Measurements from ENCODE around the gene SRSF11. TPM values are rescaled to one million over a fixed set of nuclear protein-coding genes. Genes with fewer than 3 reads are reported as not detected.
"Not testable (repeated sequence)": the region's sequence is repeated elsewhere in the genome, so short reads cannot be mapped to it uniquely, and the experiment has no call there.

SRSF11 gene
- total and polyA plus RNA-seq, 2 donors (not counting 1 experiment from before 2014, with no cell fraction given) = 243 to 333 TPM

DNA sequence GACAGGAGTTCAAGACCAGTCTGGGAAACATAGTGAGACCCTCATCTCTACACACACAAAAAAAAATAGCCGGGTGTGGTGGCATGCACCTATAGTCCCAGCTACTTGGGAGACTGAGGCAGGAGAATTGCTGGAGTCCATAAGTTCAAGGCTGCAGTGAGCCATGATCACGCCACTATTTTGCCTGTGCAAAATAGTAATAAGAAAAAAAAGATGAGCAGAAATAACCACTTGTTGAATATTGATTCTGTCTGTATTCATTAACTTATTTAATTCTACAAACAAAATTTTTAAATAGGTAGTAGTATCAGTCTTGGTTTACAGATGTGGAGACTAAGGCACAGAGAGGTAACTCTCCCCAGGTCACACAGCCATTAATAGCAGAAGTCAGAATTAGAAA, 32.7 kb upstream of the SRSF11 start:
- DNase-seq (no peak), ATAC-seq (ENCODE audit: low read depth) (no peak)
- Histone ChIP-seq H3K9ac (ENCODE audit: low read length) (no peak overlapping the region), H3K79me2 (ENCODE audit: control insufficient read depth, insufficient read depth, low read length) (peaks cover 37% of the 10 kb centered on the region), H3K4me3 (ENCODE audit: control extremely low read depth in 1 of 5, extremely low read depth in 1 of 5, insufficient read depth in 1 of 5, low read depth in 2 of 5, low read length in 4 of 5) (no peak overlapping the region), H3K4me2 (replicated peaks; ENCODE audit: low read depth, low read length, poor library complexity, severe bottlenecking) (no peak overlapping the region), H3K4me1 (ENCODE audit: control insufficient read depth in 2 of 2, insufficient read depth in 2 of 2, low read length in 2 of 2) (no peaks in the 10 kb centered on the region), H2AFZ (ENCODE audit: insufficient read depth, low read depth, low read length, poor library complexity, severe bottlenecking) (no peak overlapping the region), H3K27me3 (replicated peaks in 1 of 4; ENCODE audit: control extremely low read depth in 1 of 4, control insufficient read depth in 3 of 4, insufficient read depth in 4 of 4, low read length in 3 of 4) (no peaks in the 10 kb centered on the region), H4K20me1 (ENCODE audit: control insufficient read depth, insufficient read depth, low read length, poor library complexity, severe bottlenecking) (no peaks in the 10 kb centered on the region), H3K9me3 (ENCODE audit: control extremely low read depth in 1 of 3, control insufficient read depth in 2 of 3, insufficient read depth in 1 of 3, low read length in 2 of 3) (no peaks in the 10 kb centered on the region), H3K27ac (ENCODE audit: low read length in 2 of 2) (no peak overlapping the region), H3K36me3 (replicated peaks in 1 of 2; ENCODE audit: control extremely low read depth in 1 of 2, control insufficient read depth in 1 of 2, extremely low read depth in 1 of 2, insufficient read depth in 2 of 2, low read length in 1 of 2) (peaks cover 6 to 10% of the 10 kb centered on the region in 2 experiments)
- no peak overlapping the region for H3K4me3 Mint-ChIP-seq
- H3K27me3 Mint-ChIP-seq = no peaks in the 10 kb centered on the region
- TF ChIP-seq EZH2 (IDR thresholded peaks at IDR 0.05; ENCODE audit: borderline replicate concordance, insufficient read depth, low read depth, low read length, poor library complexity, severe bottlenecking) = no peak
- TF ChIP-seq, protein P1, sequence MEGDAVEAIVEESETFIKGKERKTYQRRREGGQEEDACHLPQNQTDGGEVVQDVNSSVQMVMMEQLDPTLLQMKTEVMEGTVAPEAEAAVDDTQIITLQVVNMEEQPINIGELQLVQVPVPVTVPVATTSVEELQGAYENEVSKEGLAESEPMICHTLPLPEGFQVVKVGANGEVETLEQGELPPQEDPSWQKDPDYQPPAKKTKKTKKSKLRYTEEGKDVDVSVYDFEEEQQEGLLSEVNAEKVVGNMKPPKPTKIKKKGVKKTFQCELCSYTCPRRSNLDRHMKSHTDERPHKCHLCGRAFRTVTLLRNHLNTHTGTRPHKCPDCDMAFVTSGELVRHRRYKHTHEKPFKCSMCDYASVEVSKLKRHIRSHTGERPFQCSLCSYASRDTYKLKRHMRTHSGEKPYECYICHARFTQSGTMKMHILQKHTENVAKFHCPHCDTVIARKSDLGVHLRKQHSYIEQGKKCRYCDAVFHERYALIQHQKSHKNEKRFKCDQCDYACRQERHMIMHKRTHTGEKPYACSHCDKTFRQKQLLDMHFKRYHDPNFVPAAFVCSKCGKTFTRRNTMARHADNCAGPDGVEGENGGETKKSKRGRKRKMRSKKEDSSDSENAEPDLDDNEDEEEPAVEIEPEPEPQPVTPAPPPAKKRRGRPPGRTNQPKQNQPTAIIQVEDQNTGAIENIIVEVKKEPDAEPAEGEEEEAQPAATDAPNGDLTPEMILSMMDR (IDR thresholded peaks at IDR 0.05) = no peak
- H3K27ac Mint-ChIP-seq = no peak overlapping the region
- no CpG with 5 or more reads among the region's 2 CpGs for WGBS (ENCODE audit: insufficient coverage)
- CTCF ChIA-PET = no interaction called here
- intact Hi-C loops (cut with micrococcal nuclease) = no loop called here
- POLR2A ChIA-PET = no interaction called here
- H3K9me3 Mint-ChIP-seq (ENCODE audit: insufficient read depth) = no peaks in the 10 kb centered on the region
- H3K4me1 Mint-ChIP-seq = peaks cover 5% of the 10 kb centered on the region

DNA sequence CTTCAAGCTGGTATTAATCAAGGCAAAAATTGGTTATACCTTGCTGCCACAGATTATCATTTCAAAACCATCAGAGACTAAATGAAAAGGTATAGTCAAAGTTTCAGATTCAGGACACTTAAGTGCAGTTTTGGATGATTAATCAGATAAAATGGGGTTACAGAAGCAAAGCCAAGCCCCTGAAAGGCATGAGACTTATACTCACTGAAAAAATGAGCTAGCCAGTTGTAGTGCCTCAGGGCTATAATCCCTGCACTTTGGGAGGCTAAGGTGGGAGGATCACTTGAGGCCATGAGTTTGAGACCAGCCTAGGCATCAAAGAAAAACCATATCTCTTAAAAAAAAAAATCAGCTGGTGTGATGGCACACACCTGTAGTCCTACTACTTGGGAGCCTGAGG, 31.0 kb upstream of the SRSF11 start:
- POLR2A ChIA-PET = no interaction called here
- H3K9me3 ChIP-seq (ENCODE audit: control extremely low read depth in 1 of 3, control insufficient read depth in 2 of 3, insufficient read depth in 1 of 3, low read length in 2 of 3) = no peaks in the 10 kb centered on the region
- intact Hi-C loops (cut with micrococcal nuclease) = no loop called here

DNA sequence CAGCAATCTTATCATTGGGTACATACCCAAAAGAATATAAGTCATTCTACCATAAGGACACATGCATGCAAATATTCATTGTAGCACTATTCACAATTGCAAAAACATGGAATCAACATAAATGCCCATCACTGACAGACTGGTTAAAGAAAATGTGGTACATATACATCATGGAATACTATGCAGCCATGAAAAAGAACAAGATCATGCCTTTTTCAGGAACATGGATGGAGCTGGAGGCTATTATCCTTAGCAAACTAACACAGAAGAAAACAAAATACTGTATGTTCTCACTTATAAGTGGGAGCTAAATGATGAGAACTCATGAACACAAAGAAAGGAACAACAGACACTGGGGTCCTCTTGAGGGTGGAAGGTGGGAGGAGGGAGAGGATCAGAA, 28.7 kb upstream of the SRSF11 start:
- H2AFZ ChIP-seq (ENCODE audit: insufficient read depth, low read depth, low read length, poor library complexity, severe bottlenecking); intact Hi-C loops (cut with micrococcal nuclease); H3K27ac Mint-ChIP-seq; DNase-seq; H3K4me1 ChIP-seq (ENCODE audit: control insufficient read depth in 2 of 2, insufficient read depth in 2 of 2, low read length in 2 of 2); H3K27ac ChIP-seq (ENCODE audit: low read length in 2 of 2); H3K4me1 Mint-ChIP-seq; H3K4me3 Mint-ChIP-seq; H3K9me3 ChIP-seq (ENCODE audit: control extremely low read depth in 1 of 3, control insufficient read depth in 2 of 3, insufficient read depth in 1 of 3, low read length in 2 of 3); H4K20me1 ChIP-seq (ENCODE audit: control insufficient read depth, insufficient read depth, low read length, poor library complexity, severe bottlenecking); H3K36me3 ChIP-seq (replicated peaks in 1 of 2; ENCODE audit: control extremely low read depth in 1 of 2, control insufficient read depth in 1 of 2, extremely low read depth in 1 of 2, insufficient read depth in 2 of 2, low read length in 1 of 2); H3K27me3 ChIP-seq (replicated peaks in 1 of 4; ENCODE audit: control extremely low read depth in 1 of 4, control insufficient read depth in 3 of 4, insufficient read depth in 4 of 4, low read length in 3 of 4); H3K27me3 Mint-ChIP-seq; H3K9ac ChIP-seq (ENCODE audit: low read length); CTCF ChIA-PET; H3K4me3 ChIP-seq (ENCODE audit: control extremely low read depth in 1 of 5, extremely low read depth in 1 of 5, insufficient read depth in 1 of 5, low read depth in 2 of 5, low read length in 4 of 5); ATAC-seq (ENCODE audit: low read depth); H3K9me3 Mint-ChIP-seq (ENCODE audit: insufficient read depth); H3K4me2 ChIP-seq (replicated peaks; ENCODE audit: low read depth, low read length, poor library complexity, severe bottlenecking): not testable (repeated sequence)
- H3K79me2 ChIP-seq (ENCODE audit: control insufficient read depth, insufficient read depth, low read length) = peaks cover 65% of the 10 kb centered on the region
- POLR2A ChIA-PET = interaction anchor here (0.7 kb wide), 1 partner anchor 249 kb away, joined by 3 read pairs; no protein-coding TSS in a partner anchor

More for the DNA sequence above, 31.0 kb upstream of the SRSF11 start:
- H3K4me3 ChIP-seq (ENCODE audit: control extremely low read depth in 1 of 5, extremely low read depth in 1 of 5, insufficient read depth in 1 of 5, low read depth in 2 of 5, low read length in 4 of 5) = no peak overlapping the region
- no peak overlapping the region for H3K27ac ChIP-seq (ENCODE audit: low read length in 2 of 2)
- no peaks in the 10 kb centered on the region for H3K9me3 Mint-ChIP-seq (ENCODE audit: insufficient read depth)
- no peaks in the 10 kb centered on the region for H3K27me3 Mint-ChIP-seq
- no peak overlapping the region for H3K27ac Mint-ChIP-seq
- no peaks in the 10 kb centered on the region for H3K4me1 ChIP-seq (ENCODE audit: control insufficient read depth in 2 of 2, insufficient read depth in 2 of 2, low read length in 2 of 2)
- no peak overlapping the region for H3K4me2 ChIP-seq (replicated peaks; ENCODE audit: low read depth, low read length, poor library complexity, severe bottlenecking)
- no peak for ATAC-seq (ENCODE audit: low read depth)
- no peak overlapping the region for H3K4me3 Mint-ChIP-seq
- H3K27me3 ChIP-seq (replicated peaks in 1 of 4; ENCODE audit: control extremely low read depth in 1 of 4, control insufficient read depth in 3 of 4, insufficient read depth in 4 of 4, low read length in 3 of 4) = no peaks in the 10 kb centered on the region
- H3K9ac ChIP-seq (ENCODE audit: low read length) = no peak overlapping the region
- no peak for DNase-seq
- CTCF ChIA-PET = no interaction called here
- H3K79me2 ChIP-seq (ENCODE audit: control insufficient read depth, insufficient read depth, low read length) = peaks cover 45% of the 10 kb centered on the region
- no peak for TF ChIP-seq EZH2 (IDR thresholded peaks at IDR 0.05; ENCODE audit: borderline replicate concordance, insufficient read depth, low read depth, low read length, poor library complexity, severe bottlenecking)
- TF ChIP-seq, protein P1 (IDR thresholded peaks at IDR 0.05) = no peak
- no peaks in the 10 kb centered on the region for H4K20me1 ChIP-seq (ENCODE audit: control insufficient read depth, insufficient read depth, low read length, poor library complexity, severe bottlenecking)
- H2AFZ ChIP-seq (ENCODE audit: insufficient read depth, low read depth, low read length, poor library complexity, severe bottlenecking) = no peak overlapping the region
- peaks cover 5% of the 10 kb centered on the region for H3K4me1 Mint-ChIP-seq
- peaks cover 6% of the 10 kb centered on the region in 2 experiments for H3K36me3 ChIP-seq (replicated peaks in 1 of 2; ENCODE audit: control extremely low read depth in 1 of 2, control insufficient read depth in 1 of 2, extremely low read depth in 1 of 2, insufficient read depth in 2 of 2, low read length in 1 of 2)
